B cell (primary cell): ENCODE results near the gene CYP26B1. TPM values are rescaled to one million over a fixed set of nuclear protein-coding genes. Genes with fewer than 3 reads are reported as not detected.

ENCODE experiments used
- ATAC-seq: fragments of 200-7000 bp; cut with Tn5 transposase; one replicate; pipeline ENCODE4 v1.10.0; 2021; ENCODE audit warnings: low read depth, mild to moderate bottlenecking, moderate number of reproducible peaks, moderate library complexity
- CTCF ChIA-PET: fragments of 350-600 bp; sonication (Branson Sonifier 250); formaldehyde crosslinking; loops from one replicate; lab custom pipeline; 2021; ENCODE audit warnings: antibody characterized with exemption, inconsistent platforms; lab: Charles Lee
- POLR2A ChIA-PET: fragments of 350-600 bp; sonication (Branson Sonifier 250); formaldehyde crosslinking; loops from one replicate; lab custom pipeline; 2021; ENCODE audit warnings: antibody characterized with exemption; lab: Charles Lee
- DNase-seq: peaks from one replicate; pipeline ENCODE4 v3.0.0; 2013
- H2AFZ ChIP-seq: 2 replicates; pipeline ENCODE4 v1.6.1; 2012; ENCODE audit warnings: mild to moderate bottlenecking, low read depth, low read length; ENCODE audit not compliant: insufficient read depth, poor library complexity, severe bottlenecking
- H3K27ac ChIP-seq, 2 donors: 1 replicate in 1 of 2; 2 replicates in 1 of 2; pipeline ENCODE4 v1.5.1; 2012 to 2013; ENCODE audit warnings: low read length in 2 of 2, mild to moderate bottlenecking in 2 of 2, moderate library complexity in 1 of 2
- H3K27me3 ChIP-seq, 4 experiments: fragments of 200-600 bp in 1 of 4; sonication (generic) in 1 of 4; replicated peaks in 1 of 4; 1 replicate in 2 of 4; 2 replicates in 2 of 4; pipeline versions ENCODE4 v1.6.1 to v1.7.0; 2013 to 2016; ENCODE audit warnings: low read length in 3 of 4, mild to moderate bottlenecking in 2 of 4, mixed read lengths in 1 of 4, moderate library complexity in 1 of 4; ENCODE audit not compliant: insufficient read depth in 4 of 4, control insufficient read depth in 3 of 4; ENCODE audit errors: control extremely low read depth in 1 of 4
- H3K36me3 ChIP-seq, 2 experiments: replicated peaks in 1 of 2; 1 replicate in 1 of 2; 2 replicates in 1 of 2; pipeline versions ENCODE4 v1.6.1 to v1.7.1; 2013; ENCODE audit warnings: low read length in 1 of 2; ENCODE audit not compliant: insufficient read depth in 2 of 2, control insufficient read depth in 1 of 2; ENCODE audit errors: control extremely low read depth in 1 of 2, extremely low read depth in 1 of 2
- H3K4me1 ChIP-seq, 2 donors: fragments of 200-600 bp in 1 of 2; sonication (generic) in 1 of 2; 1 replicate in 1 of 2; 2 replicates in 1 of 2; pipeline versions ENCODE4 v1.5.1 to v1.6.1; 2013 to 2017; ENCODE audit warnings: low read length in 2 of 2; ENCODE audit not compliant: control insufficient read depth in 2 of 2, insufficient read depth in 2 of 2
- H3K4me2 ChIP-seq: replicated peaks from 2 replicates; pipeline ENCODE3; 2012; ENCODE audit warnings: mild to moderate bottlenecking, low read depth, low read length; ENCODE audit not compliant: poor library complexity, severe bottlenecking
- H3K4me3 ChIP-seq, 5 experiments: fragments of 200-600 bp in 1 of 5; sonication (generic) in 1 of 5; 1 replicate in 3 of 5; 2 replicates in 2 of 5; pipeline versions ENCODE4 v1.5.1 to v1.7.0; 2011 to 2016; ENCODE audit warnings: low read length in 4 of 5, mild to moderate bottlenecking in 4 of 5, low read depth in 2 of 5, control low read depth in 1 of 5, moderate library complexity in 1 of 5; ENCODE audit not compliant: insufficient read depth in 1 of 5; ENCODE audit errors: control extremely low read depth in 1 of 5, extremely low read depth in 1 of 5
- H3K79me2 ChIP-seq: fragments of 200-600 bp; sonication (generic); one replicate; pipeline ENCODE4 v1.6.0; 2016; ENCODE audit warnings: low read length; ENCODE audit not compliant: control insufficient read depth, insufficient read depth
- H3K9ac ChIP-seq: fragments of 200-600 bp; sonication (generic); 2 replicates; pipeline ENCODE4 v1.6.1; 2017; ENCODE audit warnings: mild to moderate bottlenecking, low read length, moderate library complexity
- H3K9me3 ChIP-seq, 3 donors: one replicate each; pipeline versions ENCODE4 v1.6.1 to v1.7.1; 2013; ENCODE audit warnings: low read length in 2 of 3; ENCODE audit not compliant: control insufficient read depth in 2 of 3, insufficient read depth in 1 of 3; ENCODE audit errors: control extremely low read depth in 1 of 3
- H4K20me1 ChIP-seq: 2 replicates; pipeline ENCODE4 v1.6.0; 2012; ENCODE audit warnings: mild to moderate bottlenecking, low read length; ENCODE audit not compliant: insufficient read depth, control insufficient read depth, poor library complexity, severe bottlenecking
- H3K27ac Mint-ChIP-seq: one replicate; pipeline ENCODE4 v1.8.0; 2021; ENCODE audit warnings: mixed read lengths
- H3K27me3 Mint-ChIP-seq: one replicate; pipeline ENCODE4 v1.8.0; 2021; ENCODE audit warnings: mixed read lengths
- H3K4me1 Mint-ChIP-seq: one replicate; pipeline ENCODE4 v1.8.0; 2021; ENCODE audit warnings: mixed read lengths
- H3K4me3 Mint-ChIP-seq: one replicate; pipeline ENCODE4 v1.8.0; 2021; ENCODE audit warnings: mixed read lengths
- H3K9me3 Mint-ChIP-seq: one replicate; pipeline ENCODE4 v1.8.0; 2022; ENCODE audit warnings: mixed read lengths; ENCODE audit not compliant: insufficient read depth
- CTCF ChIP-seq: fragments of 200-600 bp; IDR thresholded peaks from one replicate; pipeline ENCODE4 v1.8.0; 2022; ENCODE audit warnings: antibody characterized with exemption, mild to moderate bottlenecking
- EZH2 ChIP-seq: IDR thresholded peaks from 2 replicates; pipeline ENCODE4 v1.6.1; 2012; ENCODE audit warnings: borderline replicate concordance, low read depth, mild to moderate bottlenecking, moderate library complexity, low read length; ENCODE audit not compliant: insufficient read depth, poor library complexity, severe bottlenecking
- WGBS: methylation state at CpG from one replicate; pipeline ENCODE4 v1.1.5; 2013; ENCODE audit warnings: missing lambda C conversion rate; ENCODE audit not compliant: insufficient coverage; 5-methylcytosine and 5-hydroxymethylcytosine counted together
- intact Hi-C: fragments of 100-400 bp; cut with micrococcal nuclease; formaldehyde crosslinking; loops from one replicate; pipeline ENCODE4 v1.10.0; 2022
- polyA plus RNA-seq: library from polyadenylated mRNA; depleted of rRNA; stranded (reverse); fragments of >200 nt; gene quantifications from 2 replicates; pipeline ENCODE4 v1.2.3, GENCODE V29; 2012
- total RNA-seq, 2 donors: library from RNA; stranded (reverse); fragments of 120-200 nt in 1 of 2; gene quantifications; 1 replicate in 1 of 2; 2 replicates in 1 of 2; pipeline versions ENCODE4 v1.2.3 to v1.2.4, GENCODE V29; 2013 to 2022

CYP26B1 gene
- total and polyA plus RNA-seq, 2 donors (not counting 1 experiment from before 2014, with no cell fraction given) = not detected

- TF ChIP-seq EZH2 (peak; percentile 56), CTCF (no peak)
- WGBS = 4% methylated on average over 63 of the region's 63 CpGs
- Mint-ChIP-seq H3K4me1 (peaks cover 40% of the 10 kb centered on the region), H3K9me3 (no peaks in the 10 kb centered on the region), H3K27me3 (peaks cover 51% of the 10 kb centered on the region), H3K27ac (no peak overlapping the region), H3K4me3 (peak overlapping the region; percentile 56)
- DNase-seq (no peak), ATAC-seq (no peak)
- CTCF ChIA-PET = no interaction called here
- no peaks in the 10 kb centered on the region for H3K79me2 ChIP-seq
- H3K27ac ChIP-seq = no peak overlapping the region
- H3K36me3 ChIP-seq = no peaks in the 10 kb centered on the region
- intact Hi-C loops = loop anchor here (5.0 kb wide), 1 partner anchor 773 kb away; the partner anchor contains the start of gene EMX1
- peak overlapping the region; percentile 72 for H3K4me2 ChIP-seq
- peak overlapping the region in 3 of 5 experiments; percentile 25 to 36 (median 35) for H3K4me3 ChIP-seq
- H3K27me3 ChIP-seq = peaks cover 0 to 68% (median 36%) of the 10 kb centered on the region in 4 experiments
- H4K20me1 ChIP-seq = no peaks in the 10 kb centered on the region
- POLR2A ChIA-PET = no interaction called here
- H3K9ac ChIP-seq = peak overlapping the region; percentile 29
- peaks cover 0 to 37% (median 6%) of the 10 kb centered on the region in 3 donors for H3K9me3 ChIP-seq
- peaks cover 36 to 53% of the 10 kb centered on the region in 2 donors for H3K4me1 ChIP-seq
- H2AFZ ChIP-seq = peak overlapping the region; percentile 10
These were observed 2.9 kb downstream of the CYP26B1 start for GRCh38 chr2:72144632-72145288.

DNA sequence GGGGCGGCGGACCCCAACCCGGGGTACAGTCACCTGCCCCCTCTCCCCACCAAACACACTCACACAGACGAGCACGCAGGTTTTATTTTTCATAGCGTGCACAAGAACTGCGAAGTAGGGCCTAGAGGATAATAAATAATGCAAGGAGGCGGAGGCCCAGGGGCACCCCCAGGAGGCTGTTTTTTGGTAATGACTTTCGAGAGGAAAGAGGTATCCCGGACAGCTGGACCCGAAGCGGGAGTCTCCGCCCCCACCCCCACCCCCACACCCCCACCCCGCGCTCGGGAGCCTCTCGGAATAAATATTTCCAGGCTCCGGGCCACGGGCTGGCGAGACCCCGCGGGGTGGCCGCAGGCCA is 3.4 kb downstream of the CYP26B1 start:
- Histone ChIP-seq H3K9ac (no peak overlapping the region), H3K79me2 (no peaks in the 10 kb centered on the region), H3K36me3 (no peaks in the 10 kb centered on the region), H3K4me2 (peak overlapping the region; percentile 72), H3K27me3 (peaks cover 0 to 63% (median 33%) of the 10 kb centered on the region in 4 experiments), H3K4me3 (peak overlapping the region in 2 of 5 experiments; percentile 25 to 36), H3K27ac (no peak overlapping the region), H3K9me3 (peaks cover 0 to 36% (median 6%) of the 10 kb centered on the region in 3 donors), H3K4me1 (peaks cover 31 to 48% of the 10 kb centered on the region in 2 donors), H4K20me1 (no peaks in the 10 kb centered on the region), H2AFZ (no peak overlapping the region)
- DNase-seq (no peak), ATAC-seq (no peak)
- Mint-ChIP-seq H3K27ac (no peak overlapping the region), H3K4me1 (peaks cover 35% of the 10 kb centered on the region), H3K27me3 (peaks cover 46% of the 10 kb centered on the region), H3K4me3 (peak overlapping the region; percentile 50), H3K9me3 (no peaks in the 10 kb centered on the region)
- ChIA-PET CTCF (no interaction called here), POLR2A (no interaction called here)
- WGBS = 0% methylated on average over 6 of the region's 23 CpGs
- intact Hi-C loops = no loop called here
- TF ChIP-seq CTCF (no peak), EZH2 (no peak)
